ENCODE data around the gene SLC39A9. TPM values are rescaled to one million over a fixed set of nuclear protein-coding genes. Genes with fewer than 3 reads are reported as not detected.
A peak's percentile ranks its signal among the peaks of the same experiment; 100 is the strongest.

The SLC39A9 gene
- 10 to 100 TPM; 16.0 to 18.7 (median 17.7) TPM for polyA plus RNA-seq

- peak within 1 kb of the TSS; percentile 38 for H3K27ac ChIP-seq (ENCODE audit: low read depth, low read length)
- WGBS, 3 donors = 0% methylated on average over 53 of the region's 53 CpGs
Measured at GRCh38 chr14:69398053-69398817, at the start of gene SLC39A9, which contains the start of gene ERH. TSS of gene SLC39A9 (plus strand) at chr14:69398692. CDS start at chr14:69399370, 678 bp downstream. TSS of gene ERH (minus strand) at chr14:69398299. CDS start at chr14:69398233, 66 bp downstream.

GRCh38 chr14:69349091-69349777 is 49.3 kb upstream of the SLC39A9 start:
- 84 to 92% (median 89%) methylated on average over 11 of the region's 11 CpGs for WGBS, 3 donors
- no peak overlapping the region for H3K27ac ChIP-seq (ENCODE audit: low read depth, low read length)

GRCh38 chr14:69350892-69351291 is 47.6 kb upstream of the SLC39A9 start:
- 82 to 91% (median 85%) methylated on average over 5 of the region's 5 CpGs for WGBS, 3 donors
- no peak overlapping the region for H3K27ac ChIP-seq (ENCODE audit: low read depth, low read length)

- 64 to 74% (median 69%) methylated on average over 3 of the region's 3 CpGs for WGBS, 3 donors
- no peak overlapping the region for H3K27ac ChIP-seq (ENCODE audit: low read depth, low read length)
Measured at GRCh38 chr14:69351385-69351784, 47.1 kb upstream of the SLC39A9 start.

GRCh38 chr14:69351911-69352310 is 46.6 kb upstream of the SLC39A9 start:
- H3K27ac ChIP-seq (ENCODE audit: low read depth, low read length) = no peak overlapping the region
- 83 to 86% (median 84%) methylated on average over 5 of the region's 5 CpGs for WGBS, 3 donors

GRCh38 chr14:69353168-69353567 is 45.3 kb upstream of the SLC39A9 start:
- WGBS, 3 donors = 91 to 93% (median 92%) methylated on average over 3 of the region's 3 CpGs

GRCh38 chr14:69354383-69355153 is 43.9 kb upstream of the SLC39A9 start:
- 71 to 73% (median 71%) methylated on average over 11 of the region's 11 CpGs for WGBS, 3 donors
- H3K27ac ChIP-seq (ENCODE audit: low read depth, low read length) = no peak overlapping the region

More at GRCh38 chr14:69353168-69353567, 45.3 kb upstream of the SLC39A9 start:
- H3K27ac ChIP-seq (ENCODE audit: low read depth, low read length) = no peak overlapping the region

GRCh38 chr14:69355154-69355597 is 43.3 kb upstream of the SLC39A9 start:
- no peak overlapping the region for H3K27ac ChIP-seq (ENCODE audit: low read depth, low read length)
- WGBS, 3 donors = 83 to 93% (median 87%) methylated on average over 6 of the region's 6 CpGs

GRCh38 chr14:69355607-69356281 is 42.7 kb upstream of the SLC39A9 start:
- no peak overlapping the region for H3K27ac ChIP-seq (ENCODE audit: low read depth, low read length)
- 51 to 67% (median 56%) methylated on average over 6 of the region's 6 CpGs for WGBS, 3 donors

GRCh38 chr14:69356903-69357543 is 41.5 kb upstream of the SLC39A9 start:
- no peak overlapping the region for H3K27ac ChIP-seq (ENCODE audit: low read depth, low read length)
- 72 to 86% (median 82%) methylated on average over 7 of the region's 7 CpGs for WGBS, 3 donors

- WGBS, 3 donors = 88 to 90% (median 89%) methylated on average over 7 of the region's 7 CpGs
- no peak overlapping the region for H3K27ac ChIP-seq (ENCODE audit: low read depth, low read length)
Measured at GRCh38 chr14:69357544-69358200, 40.8 kb upstream of the SLC39A9 start.

GRCh38 chr14:69358233-69358963 is 40.1 kb upstream of the SLC39A9 start:
- WGBS, 3 donors = 68 to 82% (median 69%) methylated on average over 12 of the region's 12 CpGs

GRCh38 chr14:69358966-69359365 is 39.5 kb upstream of the SLC39A9 start:
- H3K27ac ChIP-seq (ENCODE audit: low read depth, low read length) = no peak overlapping the region
- 86 to 92% (median 88%) methylated on average over 3 of the region's 3 CpGs for WGBS, 3 donors

More at GRCh38 chr14:69358233-69358963, 40.1 kb upstream of the SLC39A9 start:
- H3K27ac ChIP-seq (ENCODE audit: low read depth, low read length) = no peak overlapping the region

- WGBS, 3 donors = 72 to 77% (median 73%) methylated on average over 7 of the region's 7 CpGs
- H3K27ac ChIP-seq (ENCODE audit: low read depth, low read length) = no peak overlapping the region
Measured at GRCh38 chr14:69360438-69361108, 37.9 kb upstream of the SLC39A9 start.

GRCh38 chr14:69363055-69363454 is 35.4 kb upstream of the SLC39A9 start:
- WGBS, 3 donors = 43 to 50% (median 46%) methylated on average over 9 of the region's 9 CpGs
- H3K27ac ChIP-seq (ENCODE audit: low read depth, low read length) = no peak overlapping the region

- WGBS, 3 donors = 84 to 88% (median 85%) methylated on average over 4 of the region's 4 CpGs
- H3K27ac ChIP-seq (ENCODE audit: low read depth, low read length) = no peak overlapping the region
Measured at GRCh38 chr14:69363964-69364363, 34.5 kb upstream of the SLC39A9 start.
